Pons (tissue), 1 donor: ENCODE results near the gene RNF225.
"Not testable (repeated sequence)": the region's sequence is repeated elsewhere in the genome, so short reads cannot be mapped to it uniquely, and the experiment has no call there.

Experiments used
- DNase-seq: peaks from one replicate; pipeline ENCODE4 v3.0.0-alpha.2; 2016; ENCODE audit warnings: low spot score

Gene RNF225

DNA sequence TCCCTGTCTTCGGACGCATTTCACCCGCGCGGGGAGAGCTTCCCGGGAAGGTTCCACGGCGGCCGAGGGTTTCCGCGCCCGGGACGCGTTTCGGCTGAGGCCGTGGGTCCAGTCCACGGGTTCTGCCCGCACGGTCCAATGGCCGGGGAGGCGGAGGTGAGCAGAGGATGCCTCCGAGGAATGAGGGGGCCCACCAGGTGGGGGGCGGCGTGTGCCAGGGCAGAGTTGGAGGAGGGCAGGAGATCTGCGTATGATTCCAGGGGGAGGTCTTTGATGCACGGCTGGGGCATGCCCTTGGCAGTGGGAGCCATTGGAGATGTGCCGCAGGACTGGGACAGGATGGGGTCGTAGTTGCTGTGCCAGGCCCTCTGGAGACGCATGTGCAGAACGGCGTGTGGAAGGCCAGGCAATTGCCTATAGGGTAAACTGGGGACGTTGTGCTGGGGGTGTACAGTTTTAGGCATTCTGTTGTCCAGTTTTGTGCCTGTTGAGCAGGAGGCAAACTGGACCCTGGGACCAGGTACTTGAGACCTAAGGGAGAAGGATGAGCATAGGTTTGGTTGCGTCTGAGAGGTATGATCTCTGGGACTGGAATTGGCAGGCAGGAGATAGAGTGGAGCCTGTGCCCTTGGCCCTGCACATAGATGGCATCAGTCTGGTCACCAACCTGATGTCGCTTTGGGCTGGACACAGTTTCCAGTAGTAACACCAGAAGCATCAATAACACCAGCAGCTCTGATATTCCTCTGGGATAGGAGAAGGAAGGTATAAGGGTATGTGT is 13.7 kb downstream of the RNF225 start:
- no peak for DNase-seq

DNA sequence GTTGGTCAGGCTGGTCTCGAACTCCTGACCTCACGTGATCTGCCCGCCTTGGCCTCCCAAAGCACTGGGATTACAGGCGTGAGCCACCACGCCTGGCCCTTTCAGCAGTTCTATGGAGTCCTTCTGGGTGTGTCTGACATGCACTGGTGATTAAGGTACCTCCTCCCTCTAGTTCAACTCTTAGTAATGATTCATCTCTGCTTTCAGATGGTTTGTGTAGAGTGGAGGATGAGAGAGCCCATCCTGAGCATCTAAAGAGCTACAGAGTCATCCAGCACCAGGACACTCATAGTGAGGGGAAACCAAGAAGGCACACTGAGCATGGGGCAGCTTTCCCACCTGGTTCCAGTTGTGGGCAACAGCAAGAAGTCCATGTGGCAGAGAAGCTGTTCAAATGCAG is 21.1 kb downstream of the RNF225 start:
- DNase-seq, result no peak

- no peak for DNase-seq
Measured at GRCh38 chr19:58417071-58417470, 21.6 kb downstream of the RNF225 start.

DNA sequence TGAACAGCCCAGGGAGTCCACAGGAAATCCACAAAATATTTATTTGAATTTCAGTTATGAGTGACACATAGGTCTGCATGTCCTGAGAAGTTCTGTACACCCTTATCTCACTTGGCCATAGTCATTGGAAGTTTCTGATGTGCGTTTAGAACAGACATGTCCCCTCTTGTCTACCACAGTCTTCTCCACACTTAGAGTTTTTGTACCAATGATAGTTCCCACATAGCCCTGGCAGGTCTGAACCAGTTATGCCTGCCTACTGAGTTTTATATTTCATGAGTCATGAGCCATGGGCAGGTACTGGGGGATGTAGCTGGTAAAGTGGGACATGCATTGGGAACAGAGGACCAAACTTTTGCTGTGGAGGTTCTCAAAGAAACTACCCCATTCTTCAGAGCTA is 33.2 kb downstream of the RNF225 start:
- no peak for DNase-seq

- DNase-seq, result no peak
Measured at GRCh38 chr19:58429745-58430144, 34.3 kb downstream of the RNF225 start.

- no peak for DNase-seq
Measured at GRCh38 chr19:58434217-58434616, 38.8 kb downstream of the RNF225 start.

DNA sequence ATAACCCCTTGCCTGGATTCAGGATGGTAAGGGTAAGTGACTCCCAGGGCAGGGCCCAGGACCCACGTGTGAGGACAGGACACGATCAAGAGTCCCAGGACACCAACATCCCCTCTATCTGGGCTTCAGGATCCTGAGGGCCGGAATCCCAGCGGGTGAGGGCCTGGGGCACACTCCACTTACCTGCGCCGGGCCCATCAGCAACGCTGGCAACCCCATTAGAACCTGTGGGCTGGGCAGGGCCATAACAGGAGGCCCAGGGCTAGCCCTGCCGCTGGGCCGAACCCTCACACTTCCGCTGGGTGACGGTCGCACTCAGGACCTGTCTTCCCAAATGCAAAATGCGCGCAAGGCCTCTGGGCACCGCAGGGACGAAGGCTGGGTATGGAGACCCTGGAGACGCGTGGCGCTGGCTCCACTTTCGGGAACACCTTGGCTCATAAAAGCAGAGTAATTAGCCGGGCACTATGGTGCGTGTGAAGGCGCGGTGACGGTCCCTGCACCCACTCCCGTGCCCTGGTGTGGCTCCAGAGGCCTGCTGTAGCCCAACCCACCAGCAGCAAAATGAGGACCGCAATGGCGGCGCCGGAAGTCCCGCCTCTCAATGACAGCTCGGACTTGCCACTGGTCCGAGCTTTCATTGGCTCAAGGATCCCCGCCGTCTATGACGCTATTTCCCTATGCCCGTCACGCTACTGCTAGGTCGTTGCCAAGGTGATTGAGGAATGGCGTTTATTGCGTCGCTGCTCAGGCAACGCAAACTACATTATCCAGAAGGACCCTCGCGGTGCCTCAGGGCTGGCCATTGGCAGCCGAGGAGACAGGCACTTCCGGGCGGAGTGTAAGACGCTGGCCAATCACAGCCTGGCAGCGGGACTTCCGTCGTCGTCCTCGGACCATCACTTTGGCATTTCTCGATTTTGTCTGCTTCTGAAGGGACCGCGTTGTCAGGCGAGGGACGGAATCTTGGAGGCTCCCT is 44.4 kb downstream of the RNF225 start, which contains the start of gene ZNF132:
TSS of gene ZNF132 (minus strand) at position 578 of the 979 bp plus-strand sequence. CDS start at position 246, 332 bp downstream.
- peak; percentile 100 for DNase-seq

GRCh38 chr19:58440556-58440955 is 45.1 kb downstream of the RNF225 start:
- DNase-seq, result no peak

DNA sequence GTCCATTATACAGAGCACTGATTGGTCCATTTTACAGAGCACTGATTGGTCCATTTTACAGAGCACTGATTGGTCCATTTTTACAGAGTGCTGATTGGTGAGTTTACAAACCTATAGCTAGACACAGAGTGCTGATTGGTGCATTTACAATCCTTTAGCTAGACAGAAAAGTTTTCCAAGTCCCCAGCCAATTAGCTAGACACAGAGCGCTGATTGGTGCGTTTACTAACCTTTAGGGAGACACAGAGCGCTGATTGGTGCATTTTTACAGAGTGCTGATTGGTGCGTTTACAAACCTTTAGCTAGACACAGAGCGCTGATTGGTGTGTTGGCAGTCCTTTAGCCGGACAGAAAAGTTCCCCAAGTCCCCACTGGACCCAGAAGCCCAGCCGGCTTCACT is 47.5 kb downstream of the RNF225 start:
- DNase-seq, result not testable (repeated sequence)
